ENCODE measurements around the gene SLX4IP. TPM values are rescaled to one million over a fixed set of nuclear protein-coding genes. Genes with fewer than 3 reads are reported as not detected.

Gene SLX4IP
- total RNA-seq, 1 experiment from 2014 or later = 6.4 TPM

DNA sequence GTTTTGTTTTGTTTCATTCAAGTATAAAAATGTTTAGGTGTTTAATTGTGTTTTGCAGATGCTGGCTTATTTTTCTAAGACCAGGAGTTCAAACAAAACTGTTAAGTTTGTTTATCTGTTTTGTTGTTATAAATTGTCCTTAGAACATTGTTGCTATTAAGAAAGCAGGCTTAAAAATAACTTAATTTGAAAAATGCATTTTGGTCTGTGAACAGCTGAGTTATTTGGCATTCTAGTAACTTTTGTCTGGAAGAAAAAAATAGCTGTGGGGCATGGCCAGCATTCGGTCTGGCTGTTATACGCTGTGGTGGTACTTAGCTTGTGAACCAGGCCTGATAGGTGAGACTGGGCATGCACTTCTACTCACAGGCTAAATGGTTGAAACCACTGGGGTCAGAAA lies 37.8 kb downstream of the SLX4IP start:
- TF ChIP-seq EZH2 (IDR thresholded peaks at IDR 0.05; ENCODE audit: low read length, unreplicated experiment) = no peak
- no peak for TF ChIP-seq EZH2phosphoT487 (IDR thresholded peaks at IDR 0.05; ENCODE audit: borderline replicate concordance, low read length)
- TF ChIP-seq, protein P1, sequence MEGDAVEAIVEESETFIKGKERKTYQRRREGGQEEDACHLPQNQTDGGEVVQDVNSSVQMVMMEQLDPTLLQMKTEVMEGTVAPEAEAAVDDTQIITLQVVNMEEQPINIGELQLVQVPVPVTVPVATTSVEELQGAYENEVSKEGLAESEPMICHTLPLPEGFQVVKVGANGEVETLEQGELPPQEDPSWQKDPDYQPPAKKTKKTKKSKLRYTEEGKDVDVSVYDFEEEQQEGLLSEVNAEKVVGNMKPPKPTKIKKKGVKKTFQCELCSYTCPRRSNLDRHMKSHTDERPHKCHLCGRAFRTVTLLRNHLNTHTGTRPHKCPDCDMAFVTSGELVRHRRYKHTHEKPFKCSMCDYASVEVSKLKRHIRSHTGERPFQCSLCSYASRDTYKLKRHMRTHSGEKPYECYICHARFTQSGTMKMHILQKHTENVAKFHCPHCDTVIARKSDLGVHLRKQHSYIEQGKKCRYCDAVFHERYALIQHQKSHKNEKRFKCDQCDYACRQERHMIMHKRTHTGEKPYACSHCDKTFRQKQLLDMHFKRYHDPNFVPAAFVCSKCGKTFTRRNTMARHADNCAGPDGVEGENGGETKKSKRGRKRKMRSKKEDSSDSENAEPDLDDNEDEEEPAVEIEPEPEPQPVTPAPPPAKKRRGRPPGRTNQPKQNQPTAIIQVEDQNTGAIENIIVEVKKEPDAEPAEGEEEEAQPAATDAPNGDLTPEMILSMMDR (conservative IDR thresholded peaks at IDR 0.05; ENCODE audit: low read depth, low read length) = no peak
- Histone ChIP-seq H3K4me3 (ENCODE audit: low read length) (no peak overlapping the region), H3K27me3 (ENCODE audit: low read length) (no peaks in the 10 kb centered on the region), H3K9ac (ENCODE audit: low read length) (no peak overlapping the region), H2AFZ (ENCODE audit: low read length) (no peak overlapping the region), H4K20me1 (ENCODE audit: low read length) (no peaks in the 10 kb centered on the region), H3K79me2 (ENCODE audit: low read length) (peaks cover 13% of the 10 kb centered on the region; the same call in 1 of the 2 replicates), H3K27ac (ENCODE audit: low read length) (no peak overlapping the region), H3K4me2 (ENCODE audit: low read length) (no peak overlapping the region), H3K4me1 (ENCODE audit: insufficient read depth, low read length) (peaks cover 33% of the 10 kb centered on the region), H3F3A (ENCODE audit: low read length, unreplicated experiment) (no peaks in the 10 kb centered on the region), H3K9me2 (replicated peaks; ENCODE audit: low read length) (no peaks in the 10 kb centered on the region), H3K36me3 (ENCODE audit: low read depth, low read length) (no peaks in the 10 kb centered on the region), H3K9me3 (ENCODE audit: low read length) (no peaks in the 10 kb centered on the region)
- DNase-seq (no peak), ATAC-seq (no peak)
- no TSS peak for BruUV-seq (replicated peaks)
- intact Hi-C loops (cut with micrococcal nuclease) = no loop called here
- ChIA-PET CTCF (no interaction called here), POLR2A (ENCODE audit: unreplicated experiment) (interaction anchor here (0.6 to 0.7 kb wide), 2 partner anchors 109 to 390 kb away, joined by 3 read pairs; no protein-coding TSS in a partner anchor)

DNA sequence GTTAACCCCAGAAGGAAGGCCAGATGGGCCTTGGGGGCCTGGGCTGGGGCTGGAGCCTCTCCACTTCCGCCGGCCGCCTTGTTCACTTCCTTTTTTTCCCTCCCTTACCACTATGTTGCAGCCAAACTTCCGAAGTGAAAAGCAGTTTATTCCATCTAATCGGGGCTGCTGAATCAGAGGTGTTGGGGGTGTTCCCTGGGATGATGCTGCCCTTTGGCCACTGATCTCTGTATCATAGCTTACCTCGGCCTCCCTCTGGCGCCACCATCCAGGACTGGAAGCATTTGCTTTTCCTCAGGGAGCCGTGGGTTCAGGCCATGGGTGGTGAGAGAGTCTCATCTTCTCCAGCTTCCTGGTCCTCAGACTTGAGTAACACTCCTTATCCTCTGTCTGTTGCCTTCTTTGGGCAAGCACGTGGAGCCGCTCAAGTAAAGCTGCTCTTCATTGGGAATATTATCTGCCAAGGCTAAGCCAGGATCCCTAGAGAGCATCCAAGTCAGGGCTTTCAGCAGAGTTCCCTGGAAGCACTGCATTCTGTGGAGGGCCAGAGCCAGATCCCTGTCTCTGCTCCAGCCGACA lies 39.6 kb downstream of the SLX4IP start:
- Histone ChIP-seq H3K9ac (ENCODE audit: low read length) (no peak overlapping the region), H3K9me3 (ENCODE audit: low read length) (no peaks in the 10 kb centered on the region), H3K27ac (ENCODE audit: low read length) (no peak overlapping the region), H3K4me3 (ENCODE audit: low read length) (no peak overlapping the region), H4K20me1 (ENCODE audit: low read length) (no peaks in the 10 kb centered on the region), H3K9me2 (replicated peaks; ENCODE audit: low read length) (no peaks in the 10 kb centered on the region), H2AFZ (ENCODE audit: low read length) (no peak overlapping the region), H3F3A (ENCODE audit: low read length, unreplicated experiment) (no peaks in the 10 kb centered on the region), H3K36me3 (ENCODE audit: low read depth, low read length) (no peaks in the 10 kb centered on the region), H3K4me2 (ENCODE audit: low read length) (no peak overlapping the region), H3K27me3 (ENCODE audit: low read length) (no peaks in the 10 kb centered on the region), H3K79me2 (ENCODE audit: low read length) (peaks cover 18% of the 10 kb centered on the region), H3K4me1 (ENCODE audit: insufficient read depth, low read length) (peaks cover 19% of the 10 kb centered on the region)
- no peak for ATAC-seq
- POLR2A ChIA-PET (ENCODE audit: unreplicated experiment) = no interaction called here
- no TSS peak for BruUV-seq (replicated peaks)
- TF ChIP-seq EZH2phosphoT487 (IDR thresholded peaks at IDR 0.05; ENCODE audit: borderline replicate concordance, low read length) (no peak), EZH2 (IDR thresholded peaks at IDR 0.05; ENCODE audit: low read length, unreplicated experiment) (no peak)
- TF ChIP-seq, protein P1 (conservative IDR thresholded peaks at IDR 0.05; ENCODE audit: low read depth, low read length) = no peak
- no peak for DNase-seq
- intact Hi-C loops (cut with micrococcal nuclease) = no loop called here
- CTCF ChIA-PET = interaction anchor here (0.5 to 0.6 kb wide), 2 partner anchors 60 to 120 kb away, joined by 3 to 4 read pairs; no protein-coding TSS in a partner anchor

DNA sequence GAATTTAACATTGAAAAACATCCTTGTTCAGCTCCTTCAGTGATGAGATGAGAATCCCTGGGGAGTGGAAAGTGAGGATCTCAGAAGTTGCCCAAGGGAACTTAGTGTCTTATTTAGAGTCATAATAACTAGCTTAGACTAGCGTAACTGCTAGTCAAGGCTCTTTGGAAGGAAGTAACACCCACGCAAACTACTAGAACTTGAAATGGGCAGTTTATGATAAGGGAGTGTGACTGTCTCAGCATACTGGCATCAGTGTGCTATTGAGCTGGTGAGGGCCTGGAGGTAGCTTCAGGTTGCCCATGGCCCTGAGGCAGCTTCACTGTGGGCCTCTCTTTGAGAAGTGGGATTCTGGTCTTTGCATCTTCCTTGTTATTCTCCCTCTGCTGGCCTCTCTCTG lies 40.1 kb downstream of the SLX4IP start:
- Histone ChIP-seq H3K36me3 (ENCODE audit: low read depth, low read length) (no peaks in the 10 kb centered on the region), H3K4me2 (ENCODE audit: low read length) (no peak overlapping the region), H3F3A (ENCODE audit: low read length, unreplicated experiment) (no peaks in the 10 kb centered on the region), H3K9me2 (replicated peaks; ENCODE audit: low read length) (no peaks in the 10 kb centered on the region), H3K79me2 (ENCODE audit: low read length) (peaks cover 18% of the 10 kb centered on the region), H3K9me3 (ENCODE audit: low read length) (no peaks in the 10 kb centered on the region), H3K27ac (ENCODE audit: low read length) (no peak overlapping the region), H4K20me1 (ENCODE audit: low read length) (no peaks in the 10 kb centered on the region), H3K9ac (ENCODE audit: low read length) (no peak overlapping the region), H3K4me1 (ENCODE audit: insufficient read depth, low read length) (peaks cover 15% of the 10 kb centered on the region), H3K27me3 (ENCODE audit: low read length) (no peaks in the 10 kb centered on the region), H2AFZ (ENCODE audit: low read length) (no peak overlapping the region), H3K4me3 (ENCODE audit: low read length) (no peak overlapping the region)
- no peak for DNase-seq
- CTCF ChIA-PET = interaction anchor here (0.5 kb wide), 1 partner anchor 120 kb away, joined by 4 read pairs; no protein-coding TSS in a partner anchor
- POLR2A ChIA-PET (ENCODE audit: unreplicated experiment) = no interaction called here
- no peak for ATAC-seq
- no TSS peak for BruUV-seq (replicated peaks)
- TF ChIP-seq, protein P1 (conservative IDR thresholded peaks at IDR 0.05; ENCODE audit: low read depth, low read length) = no peak
- no peak for TF ChIP-seq EZH2phosphoT487 (IDR thresholded peaks at IDR 0.05; ENCODE audit: borderline replicate concordance, low read length)
- intact Hi-C loops (cut with micrococcal nuclease) = no loop called here

Measured in PC-3 (cell line).